ENCODE measurements around the gene TPRN.

The TPRN gene

DNA sequence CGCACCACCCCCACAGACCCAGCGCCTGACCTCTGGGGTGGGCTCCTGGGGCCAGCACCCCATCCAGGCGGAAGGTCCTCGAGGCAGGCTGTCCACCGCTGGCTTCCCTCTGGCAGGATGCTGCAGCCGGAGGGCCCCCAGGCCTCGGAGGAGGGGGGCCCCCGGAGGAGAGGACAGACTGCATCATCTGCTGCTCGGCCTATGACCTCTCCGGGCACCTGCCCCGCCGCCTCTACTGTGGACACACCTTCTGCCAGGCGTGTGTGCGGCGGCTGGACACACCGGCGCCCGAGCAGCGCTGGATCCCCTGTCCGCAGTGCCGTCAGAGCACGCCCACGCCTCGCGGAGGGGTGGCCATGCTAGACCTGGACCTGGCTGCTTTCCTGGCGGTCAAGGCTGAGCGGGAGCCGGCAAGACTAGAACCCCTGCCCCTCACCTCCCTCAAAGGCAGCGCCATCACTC lies 28.0 kb upstream of the TPRN start:
- no peak overlapping the region for H3K4me3 ChIP-seq (ENCODE audit: low read depth, low read length)
- H3K4me1 ChIP-seq: peaks cover 7% of the 10 kb centered on the region; the same call in 1 of the 2 replicates
- no peak for DNase-seq

DNA sequence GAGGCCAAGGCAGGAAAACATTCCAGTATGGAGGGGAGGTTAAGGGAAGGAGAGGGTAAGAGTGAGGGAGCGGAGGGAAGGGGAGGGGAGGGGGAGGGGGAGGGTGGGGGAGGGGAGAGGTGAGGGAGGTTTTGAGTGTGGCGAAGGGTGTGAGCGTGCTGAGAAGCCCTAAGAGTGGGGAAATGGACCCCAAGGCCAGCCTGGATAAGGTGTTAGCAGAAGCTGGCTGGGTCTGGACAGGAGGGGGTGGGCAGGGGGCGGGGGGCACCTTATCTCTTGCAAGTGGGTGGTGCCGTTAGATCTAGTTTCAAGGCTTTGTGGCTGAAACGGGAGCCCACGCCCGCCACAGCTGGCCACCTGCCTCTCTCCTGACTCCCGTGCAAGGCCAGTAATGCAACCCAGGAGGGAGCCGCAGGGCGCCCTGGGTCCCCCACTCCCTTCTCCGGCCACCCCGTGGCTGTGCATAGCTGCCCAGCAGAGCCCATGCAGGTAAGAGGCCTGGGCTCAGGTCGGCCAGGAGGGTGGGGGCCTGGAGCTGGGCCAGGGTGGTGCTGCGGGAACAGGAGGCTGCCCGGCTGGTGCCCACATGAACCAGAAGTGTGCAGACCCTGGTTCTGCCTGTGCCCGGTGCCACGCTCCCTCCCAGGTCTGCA lies 27.4 kb upstream of the TPRN start:
- H3K36me3 ChIP-seq: no peaks in the 10 kb centered on the region
- H3K9me3 ChIP-seq: no peaks in the 10 kb centered on the region
- no peak for DNase-seq
- H3K4me3 ChIP-seq (ENCODE audit: low read depth, low read length): no peak overlapping the region
- H3K27me3 ChIP-seq: no peaks in the 10 kb centered on the region
- TF ChIP-seq, protein P1, sequence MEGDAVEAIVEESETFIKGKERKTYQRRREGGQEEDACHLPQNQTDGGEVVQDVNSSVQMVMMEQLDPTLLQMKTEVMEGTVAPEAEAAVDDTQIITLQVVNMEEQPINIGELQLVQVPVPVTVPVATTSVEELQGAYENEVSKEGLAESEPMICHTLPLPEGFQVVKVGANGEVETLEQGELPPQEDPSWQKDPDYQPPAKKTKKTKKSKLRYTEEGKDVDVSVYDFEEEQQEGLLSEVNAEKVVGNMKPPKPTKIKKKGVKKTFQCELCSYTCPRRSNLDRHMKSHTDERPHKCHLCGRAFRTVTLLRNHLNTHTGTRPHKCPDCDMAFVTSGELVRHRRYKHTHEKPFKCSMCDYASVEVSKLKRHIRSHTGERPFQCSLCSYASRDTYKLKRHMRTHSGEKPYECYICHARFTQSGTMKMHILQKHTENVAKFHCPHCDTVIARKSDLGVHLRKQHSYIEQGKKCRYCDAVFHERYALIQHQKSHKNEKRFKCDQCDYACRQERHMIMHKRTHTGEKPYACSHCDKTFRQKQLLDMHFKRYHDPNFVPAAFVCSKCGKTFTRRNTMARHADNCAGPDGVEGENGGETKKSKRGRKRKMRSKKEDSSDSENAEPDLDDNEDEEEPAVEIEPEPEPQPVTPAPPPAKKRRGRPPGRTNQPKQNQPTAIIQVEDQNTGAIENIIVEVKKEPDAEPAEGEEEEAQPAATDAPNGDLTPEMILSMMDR (IDR thresholded peaks at IDR 0.05; ENCODE audit: low read depth, low read length): no peak
- H3K4me1 ChIP-seq: peaks cover 8% of the 10 kb centered on the region

More for the DNA sequence above, 28.0 kb upstream of the TPRN start:
- TF ChIP-seq, protein P1 (IDR thresholded peaks at IDR 0.05; ENCODE audit: low read depth, low read length): no peak
- no peaks in the 10 kb centered on the region for H3K36me3 ChIP-seq
- no peaks in the 10 kb centered on the region for H3K27me3 ChIP-seq
- no peaks in the 10 kb centered on the region for H3K9me3 ChIP-seq

DNA sequence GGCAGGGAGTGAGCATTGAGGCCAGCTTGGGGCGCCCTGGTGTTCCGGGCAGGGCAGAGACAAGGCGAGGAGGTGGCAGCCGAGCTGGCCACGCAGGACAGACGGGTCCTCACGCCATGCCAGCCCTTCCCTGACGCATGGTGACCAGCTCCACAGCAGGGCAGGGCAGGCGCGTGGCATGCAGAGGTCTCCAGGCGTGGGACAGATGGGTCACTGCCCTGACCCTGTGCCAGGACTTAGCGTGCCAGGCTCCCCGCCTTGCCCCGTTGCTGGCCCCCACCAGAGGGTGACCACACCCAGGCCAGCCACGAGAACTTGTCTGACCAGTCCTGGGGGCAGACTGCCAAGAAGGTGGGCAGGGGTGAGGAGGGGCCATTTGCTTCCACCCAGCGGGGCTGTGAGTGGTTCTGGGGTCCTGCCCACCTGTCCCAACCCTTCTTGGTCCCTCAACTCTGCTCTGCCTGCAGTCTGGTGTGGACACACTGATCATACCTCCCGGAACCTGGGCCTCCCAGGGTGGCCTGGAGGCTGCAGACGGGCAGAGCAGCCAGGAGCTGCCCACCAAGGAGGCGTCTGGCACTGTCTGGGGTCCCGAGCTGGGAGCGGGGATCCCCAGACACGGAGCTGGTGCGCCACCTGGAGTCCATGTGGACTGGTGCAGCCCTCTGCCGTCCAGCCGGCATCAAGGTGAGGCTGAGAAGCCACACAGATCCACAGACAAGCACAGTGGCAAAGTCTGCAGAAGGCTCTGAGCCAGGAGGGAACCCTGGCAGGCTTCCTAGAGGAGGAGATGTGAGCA lies 26.7 kb upstream of the TPRN start, which contains the start of gene RNF224:
RNF224 (plus strand) TSS at position 449 of the 799 bp plus-strand sequence. CDS start 834 bp downstream, outside the sequence.
- Histone ChIP-seq H3K4me1 (peaks cover 10% of the 10 kb centered on the region), H3K9me3 (no peaks in the 10 kb centered on the region), H3K4me3 (ENCODE audit: low read depth, low read length) (no peak within 1 kb of the TSS), H3K27me3 (no peaks in the 10 kb centered on the region), H3K36me3 (no peaks in the 10 kb centered on the region)
- TF ChIP-seq, protein P1 (IDR thresholded peaks at IDR 0.05; ENCODE audit: low read depth, low read length): peak; percentile 91
- peak; percentile 90 for DNase-seq

DNA sequence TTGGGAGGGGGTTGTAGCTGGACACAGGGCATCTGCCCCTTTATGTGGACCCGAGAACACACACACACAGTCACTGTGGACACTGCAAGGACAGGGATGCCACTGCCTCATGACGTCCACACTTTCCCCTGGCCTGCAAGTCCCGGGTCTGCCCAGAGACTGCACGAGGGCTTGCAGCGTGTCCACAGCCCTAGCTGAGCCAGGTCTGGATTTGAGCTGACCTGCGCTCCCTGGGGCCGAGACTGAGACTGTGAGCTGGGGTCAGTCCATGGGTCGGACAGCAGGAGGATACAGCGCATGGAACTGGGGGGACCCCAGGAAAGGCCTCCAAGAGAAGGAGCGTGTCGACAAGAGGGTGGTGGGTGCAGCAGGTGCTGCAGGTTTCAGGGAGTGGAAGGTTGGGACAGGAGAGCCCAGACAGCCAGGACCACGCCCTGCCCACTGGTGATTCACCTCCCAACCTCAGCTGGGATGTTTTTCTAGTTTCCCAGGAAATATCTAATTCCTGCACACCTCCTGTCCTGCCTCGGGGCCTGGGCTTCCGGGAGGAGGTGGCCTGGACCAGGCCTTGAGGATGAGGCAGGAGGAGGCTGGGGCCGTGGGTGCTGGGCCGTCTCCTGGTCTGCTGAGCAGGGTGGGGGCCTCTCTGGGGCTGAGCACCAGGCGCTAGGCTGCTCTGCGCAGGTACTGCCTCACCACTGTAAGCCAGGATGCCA lies 26.0 kb upstream of the TPRN start:
- no peaks in the 10 kb centered on the region for H3K9me3 ChIP-seq
- peaks cover 10% of the 10 kb centered on the region for H3K4me1 ChIP-seq
- H3K4me3 ChIP-seq (ENCODE audit: low read depth, low read length): no peak overlapping the region
- TF ChIP-seq, protein P1 (IDR thresholded peaks at IDR 0.05; ENCODE audit: low read depth, low read length): no peak
- no peaks in the 10 kb centered on the region for H3K27me3 ChIP-seq
- no peak for DNase-seq
- no peaks in the 10 kb centered on the region for H3K36me3 ChIP-seq

DNA sequence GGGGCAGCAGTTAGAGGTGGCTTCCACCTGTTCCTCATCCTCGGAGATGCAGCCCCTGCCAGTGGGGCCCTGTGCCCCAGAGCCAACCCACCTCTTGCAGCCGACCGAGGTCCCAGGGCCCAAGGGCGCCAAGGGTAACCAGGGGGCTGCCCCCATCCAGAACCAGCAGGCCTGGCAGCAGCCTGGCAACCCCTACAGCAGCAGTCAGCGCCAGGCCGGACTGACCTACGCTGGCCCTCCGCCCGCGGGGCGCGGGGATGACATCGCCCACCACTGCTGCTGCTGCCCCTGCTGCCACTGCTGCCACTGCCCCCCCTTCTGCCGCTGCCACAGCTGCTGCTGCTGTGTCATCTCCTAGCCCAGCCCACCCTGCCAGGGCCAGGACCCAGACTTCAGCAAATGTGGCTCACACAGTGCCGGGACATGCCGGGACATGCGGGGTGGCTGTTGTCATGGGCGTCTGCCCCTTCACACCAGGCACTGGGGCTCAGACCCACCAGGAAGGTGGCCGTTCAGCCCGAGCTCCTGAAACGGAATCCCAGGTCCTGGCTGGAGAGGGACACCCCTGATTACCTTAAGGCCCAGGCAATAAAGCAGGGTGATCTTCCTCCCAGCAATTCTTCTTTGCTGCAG lies 25.3 kb upstream of the TPRN start:
- Histone ChIP-seq H3K36me3 (no peaks in the 10 kb centered on the region), H3K9me3 (no peaks in the 10 kb centered on the region), H3K27me3 (no peaks in the 10 kb centered on the region), H3K4me3 (ENCODE audit: low read depth, low read length) (no peak overlapping the region), H3K4me1 (peaks cover 10% of the 10 kb centered on the region)
- DNase-seq: no peak
- TF ChIP-seq, protein P1 (IDR thresholded peaks at IDR 0.05; ENCODE audit: low read depth, low read length): no peak

Measured in BE2C (cell line).